HG03439 (cell line): Measurements from ENCODE around the gene PLEKHA6.
"Not testable (repeated sequence)": the region's sequence is repeated elsewhere in the genome, so short reads cannot be mapped to it uniquely, and the experiment has no call there.

Experiments used
- ATAC-seq: cut with Tn5 transposase; IDR thresholded peaks from one replicate; pipeline ENCODE4 v1.9.1; 2021; ENCODE audit warnings: mild to moderate bottlenecking, moderate library complexity; ENCODE audit not compliant: unreplicated experiment

Gene PLEKHA6

DNA sequence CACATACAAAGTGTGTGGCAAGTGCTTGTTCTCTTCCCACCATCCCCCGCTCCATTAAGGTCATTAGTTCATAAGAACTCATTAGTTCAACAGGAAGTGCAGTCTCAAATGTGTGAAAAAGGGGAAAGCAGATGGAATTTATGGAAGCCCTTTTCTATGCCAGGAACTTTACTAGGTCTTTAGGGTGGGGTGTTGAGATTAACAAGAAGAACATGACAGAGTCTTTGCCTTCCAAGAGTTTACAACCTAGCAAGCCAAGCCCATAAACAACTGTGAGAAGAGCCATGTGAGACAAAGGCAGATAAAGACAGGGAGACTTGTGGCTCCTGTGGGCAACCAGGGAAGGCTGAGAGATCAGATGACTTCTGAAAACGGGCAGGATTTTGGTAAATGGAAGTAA lies 21.4 kb downstream of the PLEKHA6 start:
- no peak for ATAC-seq

DNA sequence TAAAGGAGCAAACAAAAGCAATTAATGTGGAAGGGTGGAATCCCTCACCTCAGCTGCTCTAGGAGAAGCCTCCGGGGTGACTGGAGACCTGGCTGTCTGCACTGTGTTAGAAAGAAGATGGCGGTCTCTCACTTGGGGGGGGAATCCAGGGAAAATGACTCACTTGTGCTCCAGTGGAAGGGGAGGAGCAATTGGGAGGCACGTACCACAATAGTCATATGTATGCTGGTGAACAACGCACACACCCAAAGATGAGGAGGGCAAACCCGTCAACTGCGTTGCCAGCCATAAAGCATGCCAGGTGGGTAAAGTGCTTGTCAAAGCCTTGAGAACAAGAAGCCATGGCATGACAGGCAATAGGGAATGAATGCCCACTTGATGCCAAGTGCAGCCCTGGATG lies 22.1 kb downstream of the PLEKHA6 start:
- no peak for ATAC-seq

DNA sequence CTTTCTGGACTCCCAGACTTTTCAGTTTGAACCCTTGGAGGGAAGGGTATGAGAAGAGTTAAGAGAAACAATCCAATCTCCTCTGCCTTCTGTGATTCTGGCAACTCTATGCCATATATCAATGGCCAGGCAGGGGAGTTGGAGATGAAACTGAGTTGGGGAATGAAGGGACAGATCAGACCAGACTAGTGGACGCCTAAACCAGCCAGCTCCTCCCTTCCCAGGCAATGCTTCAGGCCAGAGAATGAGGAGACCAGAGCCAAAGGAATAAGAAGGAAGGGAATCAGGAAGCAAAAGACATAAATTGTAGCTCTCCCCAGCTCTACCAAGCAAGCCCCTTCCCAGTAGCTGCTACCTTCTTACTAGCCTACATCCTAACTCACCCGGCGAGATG lies 22.7 kb downstream of the PLEKHA6 start:
- ATAC-seq: no peak

DNA sequence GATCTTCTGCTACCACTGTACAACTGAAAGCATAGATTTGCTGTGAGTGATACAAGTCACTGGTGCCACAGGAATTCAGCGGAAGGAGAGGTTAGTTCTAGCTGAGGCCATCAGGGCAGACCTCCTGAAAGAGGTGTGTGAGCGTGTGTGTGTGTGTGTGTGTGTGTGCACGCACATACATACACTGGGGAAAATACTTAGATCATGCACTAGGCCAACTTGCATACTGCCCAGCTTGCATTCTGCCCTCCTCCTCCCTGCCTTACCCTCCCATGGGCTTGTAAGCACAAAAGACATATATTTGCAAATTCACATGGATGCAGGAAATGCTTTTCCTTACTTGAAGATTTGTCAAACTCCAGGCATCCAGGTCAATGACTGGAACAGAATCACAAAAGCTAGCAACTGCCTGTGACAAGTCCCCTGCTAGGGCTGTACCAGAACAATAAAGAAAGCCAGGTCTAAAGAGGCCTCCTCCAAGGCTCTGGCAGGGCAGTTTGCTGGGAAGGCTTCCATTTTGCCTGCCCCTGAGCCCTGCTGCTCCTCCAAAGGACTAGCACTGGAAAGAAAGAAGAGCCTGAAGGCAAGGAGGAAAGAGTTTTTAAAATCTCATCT lies 23.2 kb downstream of the PLEKHA6 start:
- ATAC-seq: no peak

DNA sequence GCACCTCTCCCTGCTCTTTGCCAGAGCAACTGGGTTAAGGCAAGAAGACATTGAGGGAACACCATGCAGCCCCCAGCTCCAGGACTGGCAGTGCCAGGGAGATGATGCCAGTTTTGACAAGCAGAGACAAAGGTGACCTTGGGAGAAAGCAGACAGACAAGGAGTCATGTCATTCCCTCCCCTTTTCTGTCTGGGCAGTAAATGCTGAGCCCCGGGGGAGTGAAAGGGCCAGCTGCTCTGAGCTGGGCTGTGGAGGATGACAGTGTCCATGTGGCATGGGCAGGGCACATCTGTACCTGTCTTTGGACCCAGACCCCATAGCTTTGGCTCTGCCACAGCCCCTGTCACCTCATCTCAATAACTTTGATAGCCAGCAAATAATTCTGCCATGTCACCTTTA lies 24.2 kb downstream of the PLEKHA6 start:
- ATAC-seq: no peak

DNA sequence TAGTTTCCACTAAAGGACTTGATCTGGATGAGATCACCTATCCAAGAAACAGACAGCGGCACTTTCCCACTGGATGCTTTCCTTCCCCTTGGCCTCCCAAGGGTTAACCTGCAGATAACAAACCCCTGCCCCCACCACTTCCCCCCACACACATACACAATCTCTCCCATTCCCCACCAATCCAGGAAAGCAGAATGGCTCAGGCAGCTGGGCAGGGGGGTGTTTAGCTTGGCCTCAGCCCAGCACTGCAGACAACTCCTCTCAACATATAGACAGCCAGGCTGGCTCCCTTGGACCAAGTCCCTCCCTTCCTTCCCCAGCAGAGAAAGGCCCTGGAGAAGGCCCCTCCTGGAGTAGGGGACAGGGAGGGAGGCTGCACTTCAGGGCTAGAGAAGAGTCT lies 24.6 kb downstream of the PLEKHA6 start:
- ATAC-seq: no peak

DNA sequence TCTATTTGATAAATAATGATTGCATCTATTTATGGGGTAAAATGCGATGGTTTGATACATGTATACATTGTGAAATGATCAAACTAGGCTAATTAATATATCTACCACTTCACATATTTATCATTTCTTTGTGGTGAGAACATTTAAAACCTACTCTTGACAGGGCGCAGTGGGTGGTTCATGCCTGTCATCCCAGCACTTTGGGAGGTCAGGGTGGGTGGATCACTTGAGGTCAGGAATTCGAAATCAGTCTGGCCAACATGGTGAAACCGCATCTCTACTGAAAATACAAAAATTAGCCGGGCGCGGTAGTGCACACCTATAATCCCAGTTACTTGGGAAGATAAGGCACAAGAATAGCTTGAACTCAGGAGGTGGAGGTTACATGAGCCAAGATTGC lies 25.3 kb downstream of the PLEKHA6 start:
- no peak for ATAC-seq

DNA sequence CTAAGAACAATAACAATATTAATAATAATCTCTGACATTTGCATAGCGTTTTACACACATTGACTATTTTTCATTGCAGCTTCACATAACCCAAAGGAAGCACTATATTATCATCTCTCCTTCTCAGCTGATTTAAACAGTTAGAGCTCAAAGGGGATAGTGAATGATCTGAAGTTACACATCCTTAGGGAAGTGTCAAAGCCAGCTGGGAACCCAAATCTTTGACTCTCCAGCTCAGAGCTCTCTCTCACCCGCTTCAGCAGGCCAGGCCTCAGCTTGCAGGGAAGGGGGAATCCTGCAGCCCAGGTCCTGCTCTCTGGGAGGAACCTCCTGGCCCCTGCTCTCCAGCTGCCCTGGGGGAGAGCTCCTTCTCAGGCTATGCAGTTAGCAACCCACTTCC lies 26.3 kb downstream of the PLEKHA6 start:
- ATAC-seq: no peak

DNA sequence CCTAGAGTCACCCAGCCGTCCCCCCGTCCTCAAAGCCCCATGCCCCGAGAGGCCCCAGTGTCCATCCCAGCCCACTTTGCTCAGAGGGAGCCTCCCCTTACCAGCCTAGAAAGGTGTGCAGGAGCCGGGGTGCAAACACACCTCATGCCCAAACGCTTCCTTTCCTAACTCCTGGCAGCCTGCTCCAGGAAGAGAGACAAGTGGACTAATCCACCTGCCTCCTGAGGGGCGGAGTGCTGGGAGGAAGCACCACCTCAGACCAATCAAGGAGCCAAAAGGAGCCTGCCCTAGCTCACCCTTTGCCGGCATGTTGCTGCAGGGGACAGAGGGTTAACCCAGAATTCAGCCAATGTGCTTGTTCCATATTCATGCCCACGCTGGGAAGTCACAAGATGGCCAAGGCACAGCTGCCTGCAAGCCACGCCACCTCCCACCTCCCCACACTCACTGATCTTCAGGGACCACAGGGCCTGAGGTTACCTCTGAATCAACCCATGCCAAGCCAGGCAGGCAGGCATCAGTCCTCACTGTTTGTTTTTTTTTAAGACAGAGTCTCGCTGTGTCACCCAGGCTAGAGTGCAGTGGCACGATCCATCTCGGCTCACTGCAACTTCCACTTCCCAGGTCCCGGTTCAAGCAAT lies 27.8 kb downstream of the PLEKHA6 start:
- ATAC-seq: no peak

DNA sequence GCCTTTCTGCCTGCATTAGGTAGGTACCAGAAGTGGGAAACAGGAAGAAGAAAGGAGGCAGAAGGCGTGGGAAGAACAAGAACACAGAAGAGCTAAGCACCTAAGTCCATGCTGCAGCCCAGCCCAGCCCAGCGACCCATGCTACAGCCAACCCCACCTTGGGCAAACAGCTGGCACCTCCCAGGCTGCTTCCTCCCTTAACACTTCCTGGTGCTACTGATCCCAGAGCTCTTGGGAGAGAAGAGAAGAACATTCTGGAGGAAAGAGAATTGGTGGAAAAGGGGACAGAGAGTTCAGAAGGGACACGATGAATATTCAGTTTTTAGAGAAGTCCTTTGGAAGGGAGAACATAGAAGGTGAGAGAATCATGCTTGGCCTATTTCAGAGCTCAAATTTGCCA lies 28.5 kb downstream of the PLEKHA6 start:
- no peak for ATAC-seq

DNA sequence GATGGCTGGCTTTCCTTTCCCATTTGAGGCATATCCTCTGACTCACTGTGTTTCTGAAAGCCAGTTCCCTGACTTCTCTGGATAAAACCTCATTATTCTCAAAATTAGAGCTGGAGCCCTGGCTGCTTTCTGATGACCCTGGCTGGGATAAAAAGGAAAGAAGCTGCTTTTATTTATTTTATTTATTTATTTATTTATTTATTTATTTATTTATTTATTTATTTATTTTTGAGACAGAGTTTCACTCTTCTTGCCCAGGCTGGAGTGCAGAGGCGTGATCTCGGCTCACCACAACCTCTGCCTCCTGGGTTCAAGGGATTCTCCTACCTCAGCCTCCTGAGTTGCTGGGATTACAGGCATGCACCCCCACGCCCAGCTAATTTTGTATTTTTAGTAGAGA lies 31.9 kb downstream of the PLEKHA6 start:
- ATAC-seq: not testable (repeated sequence)

DNA sequence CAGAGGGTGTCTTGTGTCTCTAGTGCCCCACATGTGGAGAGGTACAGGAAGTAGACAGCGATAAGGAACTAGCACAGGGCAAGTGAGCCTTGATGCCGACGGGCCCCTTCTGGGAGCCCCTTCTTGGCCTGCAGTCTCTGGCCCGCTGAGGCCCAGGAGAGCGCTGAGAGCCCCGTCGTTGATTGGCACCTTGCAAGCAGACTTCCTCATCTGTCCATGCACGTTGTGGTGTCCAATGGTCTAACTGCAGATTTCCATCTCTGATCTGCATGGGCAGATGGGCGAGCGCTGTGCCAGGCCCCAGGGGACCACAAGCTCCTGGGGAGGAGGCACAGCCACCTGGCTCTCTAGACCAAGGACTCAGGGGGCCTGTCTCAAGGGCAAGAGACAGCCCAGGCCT lies 32.4 kb downstream of the PLEKHA6 start:
- no peak for ATAC-seq

DNA sequence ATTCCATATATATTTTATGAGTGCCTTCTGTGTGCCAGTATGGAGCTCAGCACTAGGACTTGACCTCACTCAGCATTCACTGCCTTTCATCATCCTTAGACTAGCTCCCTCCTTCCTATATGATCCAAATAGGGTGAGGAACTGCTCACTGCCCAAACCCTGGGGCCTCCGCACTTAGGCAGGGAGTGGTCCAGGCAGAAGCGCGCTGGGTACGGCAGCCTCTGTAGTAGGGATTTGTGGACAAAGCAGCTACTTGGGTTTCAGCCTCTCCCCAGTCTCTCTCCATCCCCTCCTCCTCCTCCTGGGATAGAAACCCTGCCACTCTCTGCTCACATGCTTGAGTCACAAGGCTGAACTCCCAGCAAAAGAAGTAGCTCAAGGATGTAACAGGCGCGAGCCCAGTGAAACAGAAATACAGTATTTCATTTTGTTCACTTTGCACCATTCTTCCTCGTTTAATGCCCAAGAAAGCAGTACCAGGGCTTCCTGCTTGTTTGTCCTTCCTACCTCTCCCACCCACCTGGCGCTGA lies 32.9 kb downstream of the PLEKHA6 start:
- ATAC-seq: no peak

DNA sequence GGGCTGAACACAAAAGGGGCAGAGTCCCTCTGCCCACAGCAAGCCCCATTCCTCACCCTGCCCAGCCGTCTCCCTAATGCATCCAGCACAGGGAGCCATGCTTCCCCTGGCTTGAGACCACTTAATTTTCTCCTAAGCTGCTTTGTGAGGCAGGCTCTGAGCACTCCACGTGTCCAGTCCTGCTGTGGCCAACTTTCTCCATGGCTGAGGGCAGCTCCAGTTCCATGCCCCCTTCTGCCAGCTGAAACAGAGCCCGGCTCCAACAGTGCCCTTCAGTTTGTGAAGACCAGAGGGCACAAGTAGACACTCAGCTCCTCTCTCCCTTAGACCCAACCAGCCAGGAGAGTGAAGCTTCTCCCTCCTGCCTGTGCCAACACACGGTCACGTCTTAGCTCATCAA lies 33.8 kb downstream of the PLEKHA6 start:
- ATAC-seq: no peak

DNA sequence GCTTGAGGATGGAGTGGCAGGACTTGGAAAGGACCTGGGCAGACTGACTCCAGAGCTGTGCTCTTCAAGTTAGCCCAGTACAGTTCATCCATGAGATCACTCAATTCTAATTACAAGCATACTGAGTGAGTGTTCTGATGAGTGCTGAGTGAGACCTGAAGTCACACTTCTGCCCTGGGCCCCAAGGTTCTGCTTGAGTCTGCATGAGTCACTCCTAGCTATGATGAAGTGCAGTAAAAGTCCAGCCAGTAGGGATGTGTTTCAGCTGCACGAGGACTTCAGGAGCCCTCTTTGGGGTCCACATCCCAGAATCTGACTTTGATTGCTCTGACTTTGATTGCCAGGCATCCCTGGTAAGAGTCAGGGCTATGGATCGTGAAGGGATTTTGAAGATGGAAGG lies 35.8 kb downstream of the PLEKHA6 start:
- no peak for ATAC-seq

DNA sequence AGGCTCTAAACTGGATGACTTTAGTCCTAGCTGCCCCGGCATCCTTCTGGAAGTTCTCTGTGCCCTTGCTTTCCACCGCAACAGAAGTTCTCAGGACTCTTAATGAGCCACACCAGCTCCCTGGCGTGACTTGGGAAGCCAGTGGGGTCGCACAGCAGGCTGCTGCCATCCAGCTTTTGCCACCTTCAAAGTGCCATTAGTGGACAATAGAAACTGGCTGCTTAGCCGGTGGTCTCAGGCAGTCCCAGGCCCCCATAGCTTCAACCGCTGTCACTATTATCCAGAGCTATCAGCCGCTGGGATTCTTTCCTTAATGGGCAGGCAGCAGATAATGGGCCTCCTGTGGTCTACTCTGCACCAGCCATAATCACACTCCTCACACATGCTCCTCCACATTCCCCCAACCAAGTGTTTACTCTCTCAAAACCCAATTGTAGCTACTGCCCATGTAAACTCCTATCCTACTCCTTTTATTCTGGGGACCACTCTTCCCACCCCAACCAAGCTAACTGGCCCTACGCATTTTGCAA lies 37.3 kb downstream of the PLEKHA6 start:
- ATAC-seq: no peak

DNA sequence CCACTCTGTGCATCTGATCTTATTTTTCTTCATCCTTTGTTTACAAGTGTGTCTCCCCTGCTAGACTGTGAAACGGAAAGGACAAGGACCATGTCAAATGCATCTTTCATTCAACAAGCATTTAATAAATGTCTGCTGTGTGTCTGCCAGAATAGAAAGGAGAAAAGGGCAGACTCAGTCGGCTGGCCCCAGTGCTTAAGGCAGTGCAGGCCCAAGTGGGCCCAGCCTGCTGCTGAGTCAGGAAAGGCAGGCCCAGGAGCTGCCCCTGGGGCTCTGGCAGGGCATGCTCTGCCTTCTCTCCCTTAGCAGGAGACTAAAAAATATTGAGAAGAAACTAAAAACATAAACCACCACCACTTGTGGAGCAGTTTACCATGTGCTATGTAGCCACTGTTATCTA lies 38.1 kb downstream of the PLEKHA6 start:
- ATAC-seq: no peak

DNA sequence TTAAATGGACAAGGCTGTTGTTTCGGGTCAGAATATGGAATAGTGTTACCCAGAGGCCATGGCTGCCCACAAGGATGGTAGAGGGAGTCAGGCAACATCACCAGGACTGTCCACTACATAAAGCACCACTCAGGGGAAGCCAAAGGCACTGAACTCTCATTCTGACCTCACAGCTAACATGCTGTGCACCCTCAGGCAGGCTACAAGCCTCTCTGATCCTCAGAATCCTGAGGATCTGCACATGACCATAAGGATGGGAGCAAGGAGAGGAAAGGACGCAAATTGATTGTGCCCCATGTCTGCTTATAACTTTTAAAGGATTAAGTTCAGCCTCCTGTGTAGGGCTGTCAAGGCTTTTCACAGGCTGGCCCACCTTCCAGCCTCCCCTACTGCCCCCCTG lies 38.7 kb downstream of the PLEKHA6 start:
- no peak for ATAC-seq

DNA sequence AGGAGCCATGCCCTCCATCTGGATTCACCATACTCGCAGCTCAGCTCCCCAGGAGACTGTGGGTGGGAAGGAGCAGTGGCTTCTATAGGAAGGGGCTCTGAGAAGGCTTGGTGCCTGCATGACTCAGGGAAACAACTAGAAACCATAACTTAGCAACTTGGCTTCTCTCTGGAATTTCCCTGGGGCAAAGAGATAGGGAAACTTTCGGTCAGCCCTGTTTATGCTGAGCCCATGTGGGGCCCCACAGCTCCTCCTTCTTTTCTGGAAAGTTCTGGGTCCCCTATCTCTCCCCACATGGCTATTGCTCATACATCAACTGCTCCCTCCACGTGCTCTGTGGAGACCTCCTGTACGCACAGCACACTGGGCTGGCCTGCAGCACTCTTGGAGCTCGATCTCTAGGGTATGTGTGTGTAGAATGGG lies 39.3 kb downstream of the PLEKHA6 start:
- no peak for ATAC-seq

DNA sequence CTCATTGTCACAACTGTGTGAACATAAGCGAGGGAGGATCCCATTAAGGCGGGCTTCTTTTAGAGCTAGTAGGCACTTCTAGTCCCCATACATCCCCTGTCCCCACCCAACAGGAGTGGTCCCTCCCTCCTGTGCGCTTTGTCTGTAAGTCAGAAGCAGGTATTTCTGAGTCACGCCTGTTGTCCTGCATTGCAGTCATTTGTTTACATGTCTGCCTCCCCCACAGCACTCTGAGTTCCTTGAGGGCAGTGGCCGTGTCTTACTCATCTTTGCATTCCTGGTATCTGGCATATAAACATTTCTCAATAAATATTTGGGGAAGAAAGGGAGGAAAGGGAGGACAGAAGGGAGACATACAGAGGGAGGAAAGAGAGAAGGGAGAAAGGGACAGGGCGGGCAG lies 40.3 kb downstream of the PLEKHA6 start:
- no peak for ATAC-seq

DNA sequence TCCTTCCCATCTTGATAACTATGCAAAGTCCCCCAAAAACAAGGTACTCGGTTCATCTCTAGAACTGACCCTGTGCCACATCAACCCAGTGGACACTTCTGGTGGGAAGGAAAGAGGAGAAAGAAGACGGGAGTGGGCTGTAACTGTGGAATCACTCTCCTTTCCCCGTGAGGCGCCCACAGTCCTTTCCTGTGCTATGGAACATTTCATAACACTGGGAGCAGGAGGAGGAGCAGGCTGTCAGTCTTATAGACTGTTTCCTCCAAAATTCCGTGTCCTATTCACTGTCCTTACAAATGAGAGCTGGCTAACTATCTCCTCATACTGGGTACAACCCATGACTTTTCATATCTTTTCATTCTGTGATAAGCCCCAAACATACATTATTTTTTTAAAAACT lies 40.7 kb downstream of the PLEKHA6 start:
- no peak for ATAC-seq

DNA sequence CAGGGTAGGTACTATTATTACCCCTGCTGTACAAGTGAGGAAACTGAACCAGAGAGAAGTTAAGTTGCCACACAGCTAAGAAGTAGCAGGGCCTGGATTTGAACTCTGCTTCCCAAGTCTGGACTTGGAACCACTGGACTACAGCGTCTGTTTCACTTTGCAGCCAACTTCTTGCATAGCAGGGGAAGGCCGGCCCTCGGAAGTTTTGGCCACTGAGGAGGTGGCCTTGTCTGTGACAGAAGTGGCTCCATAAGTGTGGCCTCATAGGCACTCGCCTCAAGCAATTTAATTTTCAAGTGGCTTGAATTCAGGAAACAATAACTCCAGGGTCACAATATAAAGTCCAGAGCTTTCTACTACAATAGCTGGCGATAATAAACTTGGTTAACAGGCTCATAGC lies 41.4 kb downstream of the PLEKHA6 start:
- ATAC-seq: no peak

DNA sequence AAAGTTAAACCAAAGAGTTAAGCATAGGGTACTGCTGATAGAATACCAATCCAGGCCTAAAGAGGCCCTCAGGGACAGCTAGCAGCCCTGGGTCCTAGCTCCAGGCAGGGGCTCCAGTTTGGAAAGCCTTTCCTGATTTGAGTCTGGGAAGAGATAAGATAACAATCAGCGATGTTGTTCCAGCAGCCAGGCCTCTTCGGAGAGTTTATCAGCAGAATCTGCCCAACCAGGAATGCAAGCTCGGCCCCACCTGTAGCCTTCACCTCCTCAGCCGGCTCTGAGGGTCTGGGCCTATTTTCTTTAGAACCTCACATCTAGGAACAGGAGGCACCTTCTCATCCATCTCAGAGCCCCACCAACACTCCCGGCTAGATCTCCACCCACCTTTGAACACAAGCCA lies 42.6 kb downstream of the PLEKHA6 start:
- ATAC-seq: no peak
